WERI-Rb-1 (cell line): ENCODE measurements around the gene RSPH3.
"Not testable (repeated sequence)": the region's sequence is repeated elsewhere in the genome, so short reads cannot be mapped to it uniquely, and the experiment has no call there.

Source experiments
- DNase-seq: peaks from one replicate; pipeline ENCODE4 v3.0.0-alpha.2; 2020
- H3K27ac ChIP-seq: fragments of 250-450 bp; sonication (Bioruptor Pico); 2 replicates; pipeline ENCODE4 v1.5.1; 2020; ENCODE audit warnings: mild to moderate bottlenecking, moderate library complexity
- H3K27me3 ChIP-seq: fragments of 250-450 bp; sonication (Bioruptor Pico); 2 replicates; pipeline ENCODE4 v1.5.1; 2021; ENCODE audit warnings: mild to moderate bottlenecking, low read depth, moderate library complexity; ENCODE audit not compliant: insufficient read depth, severe bottlenecking
- H3K36me3 ChIP-seq: fragments of 250-450 bp; sonication (Bioruptor Pico); 2 replicates; pipeline ENCODE4 v1.5.1; 2020; ENCODE audit warnings: mild to moderate bottlenecking, moderate library complexity
- H3K4me3 ChIP-seq: 2 replicates; pipeline ENCODE4 v1.5.1; 2011; ENCODE audit warnings: low read depth, mild to moderate bottlenecking, control low read depth, low read length
- H3K9me3 ChIP-seq: fragments of 250-450 bp; sonication (Bioruptor Pico); 2 replicates; pipeline ENCODE4 v1.5.1; 2021; ENCODE audit warnings: mild to moderate bottlenecking, moderate library complexity; ENCODE audit not compliant: severe bottlenecking
- CTCF ChIP-seq: IDR thresholded peaks from 2 replicates; pipeline ENCODE4 v1.5.1; 2011; ENCODE audit warnings: low read depth, mild to moderate bottlenecking, control low read depth, inconsistent platforms, low read length

Gene RSPH3

GRCh38 chr6:159031846-159032245 lies 31.8 kb upstream of the RSPH3 start:
- no peak overlapping the region for H3K27ac ChIP-seq
- H3K27me3 ChIP-seq = no peaks in the 10 kb centered on the region
- H3K4me3 ChIP-seq = no peak overlapping the region
- TF ChIP-seq CTCF = no peak
- DNase-seq = no peak
- H3K36me3 ChIP-seq = no peaks in the 10 kb centered on the region
- no peaks in the 10 kb centered on the region for H3K9me3 ChIP-seq

- H3K36me3 ChIP-seq = no peaks in the 10 kb centered on the region
- no peak for DNase-seq
- H3K9me3 ChIP-seq = peaks cover 3% of the 10 kb centered on the region
- no peaks in the 10 kb centered on the region for H3K27me3 ChIP-seq
- no peak for TF ChIP-seq CTCF
- H3K4me3 ChIP-seq = no peak overlapping the region
- H3K27ac ChIP-seq = no peak overlapping the region
Observed at GRCh38 chr6:159030168-159030567, 30.2 kb upstream of the RSPH3 start.

- not testable (repeated sequence) for H3K36me3 ChIP-seq, DNase-seq, H3K4me3 ChIP-seq, H3K27ac ChIP-seq, H3K27me3 ChIP-seq
- H3K9me3 ChIP-seq = peaks cover 11% of the 10 kb centered on the region
Observed at GRCh38 chr6:159025224-159025623, 25.2 kb upstream of the RSPH3 start.

GRCh38 chr6:159023893-159024292 lies 23.9 kb upstream of the RSPH3 start:
- DNase-seq = no peak
- Histone ChIP-seq H3K4me3 (no peak overlapping the region), H3K36me3 (no peaks in the 10 kb centered on the region), H3K27me3 (no peaks in the 10 kb centered on the region), H3K27ac (no peak overlapping the region), H3K9me3 (peaks cover 11% of the 10 kb centered on the region)
- TF ChIP-seq CTCF = no peak

- Histone ChIP-seq H3K27me3 (no peaks in the 10 kb centered on the region), H3K36me3 (no peaks in the 10 kb centered on the region), H3K27ac (no peak overlapping the region), H3K9me3 (peaks cover 9% of the 10 kb centered on the region), H3K4me3 (no peak overlapping the region)
- TF ChIP-seq CTCF = no peak
- no peak for DNase-seq
Observed at GRCh38 chr6:159020011-159020410, 20.0 kb upstream of the RSPH3 start.

- Histone ChIP-seq H3K4me3 (no peak overlapping the region), H3K36me3 (no peaks in the 10 kb centered on the region), H3K27ac (no peak overlapping the region), H3K9me3 (peaks cover 3% of the 10 kb centered on the region), H3K27me3 (no peaks in the 10 kb centered on the region)
- TF ChIP-seq CTCF = no peak
- no peak for DNase-seq
Observed at GRCh38 chr6:159017757-159018559, 18.0 kb upstream of the RSPH3 start.
